Gastroesophageal sphincter (tissue), 4 donors: ENCODE results near the gene PIK3CD. TPM values are rescaled to one million over a fixed set of nuclear protein-coding genes. Genes with fewer than 3 reads are reported as not detected.
"Not testable (repeated sequence)": the region's sequence is repeated elsewhere in the genome, so short reads cannot be mapped to it uniquely, and the experiment has no call there.

ENCODE experiments used
- ATAC-seq: fragments of 150-250 bp; one replicate; pipeline ENCODE4 v1.9.1; 2016; ENCODE audit warnings: mild to moderate bottlenecking, moderate library complexity
- H3K27ac ChIP-seq, 4 donors: fragments of 200-600 bp; sonication (generic) in 3 of 4; 1 replicate in 3 of 4; 2 replicates in 1 of 4; pipeline ENCODE4 v1.5.1; 2016 to 2019
- H3K27me3 ChIP-seq: fragments of 200-600 bp; sonication (generic); one replicate; pipeline ENCODE4 v1.5.1; 2019
- H3K36me3 ChIP-seq, 2 donors: fragments of 200-600 bp; sonication (generic); one replicate each; pipeline ENCODE4 v1.5.1; 2019; ENCODE audit warnings: control low read depth in 1 of 2
- H3K4me1 ChIP-seq, 3 donors: fragments of 200-600 bp; sonication (generic); 1 replicate in 2 of 3; 2 replicates in 1 of 3; pipeline ENCODE4 v1.5.1; 2016 to 2019; ENCODE audit warnings: control low read depth in 2 of 3
- H3K4me3 ChIP-seq, 2 donors: fragments of 200-600 bp; sonication (generic); one replicate each; pipeline ENCODE4 v1.5.1; 2019; ENCODE audit warnings: mild to moderate bottlenecking in 1 of 2, moderate library complexity in 1 of 2
- H3K9me3 ChIP-seq, 3 donors: fragments of 200-600 bp; sonication (generic); one replicate each; pipeline ENCODE4 v1.5.1; 2017 to 2019; ENCODE audit warnings: control low read depth in 2 of 3
- EP300 ChIP-seq: sonication (generic); formaldehyde crosslinking; IDR thresholded peaks from one replicate; pipeline ENCODE4 v1.6.1; 2017; ENCODE audit warnings: antibody characterized with exemption, mild to moderate bottlenecking
- POLR2A ChIP-seq, 2 donors: fragments of 450-650 bp; IDR thresholded peaks; one replicate each; pipeline ENCODE4 v1.6.1; 2017; ENCODE audit warnings: antibody characterized with exemption in 2 of 2, mild to moderate bottlenecking in 2 of 2, moderate library complexity in 1 of 2
- POLR2AphosphoS5 ChIP-seq: sonication (generic); formaldehyde crosslinking; IDR thresholded peaks from one replicate; pipeline ENCODE4 v1.6.1; 2017; ENCODE audit warnings: antibody characterized with exemption
- WGBS, 2 donors: methylation state at CpG; one replicate each; pipeline ENCODE4 v1.1.5; 2018; ENCODE audit warnings: low coverage in 1 of 2; 5-methylcytosine and 5-hydroxymethylcytosine counted together
- total RNA-seq, 4 donors: library from RNA; depleted of rRNA; stranded (reverse); fragments of >200 nt; gene quantifications; one replicate each; pipeline ENCODE4 v1.1.0, GENCODE V29; 2016
- TF ChIP-seq, protein P1 (sequence below), 4 experiments: fragments of 200-600 bp in 2 of 4; fragments of 450-650 bp in 2 of 4; sonication (generic) in 1 of 4; IDR thresholded peaks; one replicate each; pipeline ENCODE4 v1.5.1; 2017 to 2019; ENCODE audit warnings: antibody characterized with exemption in 4 of 4, mild to moderate bottlenecking in 2 of 4, moderate library complexity in 2 of 4

PIK3CD gene
- total RNA-seq, 4 donors from 2014 or later = 8.2 to 18.2 (median 15.4) TPM

DNA sequence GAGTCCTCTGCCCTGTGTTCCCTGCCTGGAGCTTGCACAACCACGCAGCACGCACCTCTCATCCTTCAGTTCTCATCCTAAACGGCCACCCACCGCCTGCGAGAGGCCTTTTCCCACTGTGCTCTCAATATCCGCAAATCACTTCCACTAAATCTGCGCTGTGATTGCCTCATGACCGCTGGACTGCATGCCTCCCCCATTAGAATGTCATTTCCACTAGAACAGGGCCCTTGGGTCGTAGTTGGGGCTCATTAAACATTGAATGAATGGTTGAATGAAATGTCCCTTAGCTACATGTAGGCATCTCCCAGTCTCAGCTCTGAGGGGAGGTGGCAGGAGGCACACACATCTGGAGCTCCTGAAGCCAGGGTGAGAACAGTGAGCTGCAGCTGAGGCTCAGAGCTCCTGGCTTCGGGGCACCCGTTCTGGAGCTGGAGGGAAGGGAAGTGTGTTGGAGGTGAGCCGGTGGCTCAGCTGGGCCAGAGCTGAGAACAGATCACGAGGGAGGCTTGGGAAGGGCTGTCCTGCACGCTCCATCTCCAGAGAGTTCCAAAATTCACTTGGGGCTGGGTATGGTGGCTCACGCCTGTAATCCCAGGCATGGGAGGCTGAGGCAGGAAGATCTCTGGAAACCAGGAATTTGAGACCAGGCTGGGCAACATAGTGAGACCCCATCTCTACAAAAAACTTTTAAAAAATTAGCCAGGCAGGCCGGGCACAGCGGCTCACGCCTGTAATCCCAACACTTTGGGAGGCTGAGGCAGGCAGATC is 32.4 kb upstream of the PIK3CD start:
- H3K4me1 ChIP-seq = peaks cover 0 to 5% (median 0%) of the 10 kb centered on the region in 3 donors
- H3K27me3 ChIP-seq = peaks cover 50% of the 10 kb centered on the region
- TF ChIP-seq POLR2A (IDR thresholded peaks at IDR 0.05) (no peak), POLR2AphosphoS5 (no peak), EP300 (no peak)
- TF ChIP-seq, protein P1, sequence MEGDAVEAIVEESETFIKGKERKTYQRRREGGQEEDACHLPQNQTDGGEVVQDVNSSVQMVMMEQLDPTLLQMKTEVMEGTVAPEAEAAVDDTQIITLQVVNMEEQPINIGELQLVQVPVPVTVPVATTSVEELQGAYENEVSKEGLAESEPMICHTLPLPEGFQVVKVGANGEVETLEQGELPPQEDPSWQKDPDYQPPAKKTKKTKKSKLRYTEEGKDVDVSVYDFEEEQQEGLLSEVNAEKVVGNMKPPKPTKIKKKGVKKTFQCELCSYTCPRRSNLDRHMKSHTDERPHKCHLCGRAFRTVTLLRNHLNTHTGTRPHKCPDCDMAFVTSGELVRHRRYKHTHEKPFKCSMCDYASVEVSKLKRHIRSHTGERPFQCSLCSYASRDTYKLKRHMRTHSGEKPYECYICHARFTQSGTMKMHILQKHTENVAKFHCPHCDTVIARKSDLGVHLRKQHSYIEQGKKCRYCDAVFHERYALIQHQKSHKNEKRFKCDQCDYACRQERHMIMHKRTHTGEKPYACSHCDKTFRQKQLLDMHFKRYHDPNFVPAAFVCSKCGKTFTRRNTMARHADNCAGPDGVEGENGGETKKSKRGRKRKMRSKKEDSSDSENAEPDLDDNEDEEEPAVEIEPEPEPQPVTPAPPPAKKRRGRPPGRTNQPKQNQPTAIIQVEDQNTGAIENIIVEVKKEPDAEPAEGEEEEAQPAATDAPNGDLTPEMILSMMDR (IDR thresholded peaks at IDR 0.05) = no peak
- no peak for ATAC-seq
- H3K36me3 ChIP-seq = peaks cover 0 to under 1% of the 10 kb centered on the region in 2 donors
- no peak overlapping the region for H3K27ac ChIP-seq
- H3K9me3 ChIP-seq = no peaks in the 10 kb centered on the region
- H3K4me3 ChIP-seq = no peak overlapping the region
- 75 to 96% methylated on average over 9 to 10 of the region's 18 CpGs for WGBS, 2 donors

DNA sequence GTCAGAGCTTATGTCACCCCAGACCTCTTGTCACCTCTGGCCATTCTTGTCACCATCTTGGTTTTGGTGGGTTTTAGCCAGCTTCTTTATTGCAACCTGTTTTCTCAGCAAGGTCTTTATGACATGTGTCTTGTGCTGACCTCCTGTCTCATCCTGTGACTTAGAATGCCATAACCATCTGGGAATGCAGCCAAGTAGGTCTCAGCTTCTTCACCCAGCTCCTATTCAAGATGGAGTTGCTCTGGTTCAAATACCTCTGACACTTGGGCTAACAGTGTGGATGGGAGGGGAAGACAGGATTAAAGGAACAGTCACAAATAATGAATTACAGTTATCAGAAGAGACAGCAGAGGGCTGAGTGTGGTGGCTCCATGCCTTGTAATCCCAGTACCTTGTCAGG is 30.5 kb upstream of the PIK3CD start:
- Histone ChIP-seq H3K4me1 (no peaks in the 10 kb centered on the region), H3K36me3 (no peaks in the 10 kb centered on the region), H3K4me3 (no peak overlapping the region), H3K27ac (no peak overlapping the region), H3K27me3 (peaks cover 63% of the 10 kb centered on the region), H3K9me3 (no peaks in the 10 kb centered on the region)
- TF ChIP-seq, protein P1 (IDR thresholded peaks at IDR 0.05) = no peak
- TF ChIP-seq POLR2AphosphoS5 = no peak
- TF ChIP-seq POLR2A (IDR thresholded peaks at IDR 0.05) = no peak
- TF ChIP-seq EP300 = no peak
- ATAC-seq = no peak

DNA sequence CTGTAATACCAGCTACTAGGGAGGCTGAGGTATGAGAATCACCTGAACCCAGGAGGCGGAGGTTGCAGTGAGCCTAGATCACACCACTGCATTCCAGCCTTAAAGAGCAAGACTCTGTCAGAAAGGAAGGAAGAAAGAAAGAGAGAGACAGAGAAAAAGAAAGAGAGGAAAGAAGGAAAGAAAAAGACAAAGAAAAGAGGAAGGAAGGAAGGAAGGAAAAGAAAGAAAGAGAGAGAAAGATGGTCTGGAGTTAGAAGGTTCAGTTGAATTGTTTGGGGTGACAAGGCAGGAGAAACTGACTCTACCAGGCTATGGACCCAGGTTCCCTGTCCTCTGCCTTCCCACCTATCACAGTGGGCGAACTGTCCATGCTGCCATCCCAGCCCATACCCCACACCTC is 27.4 kb upstream of the PIK3CD start:
- TF ChIP-seq POLR2AphosphoS5 (no peak), EP300 (no peak), POLR2A (IDR thresholded peaks at IDR 0.05) (no peak)
- TF ChIP-seq, protein P1 (IDR thresholded peaks at IDR 0.05) = no peak

DNA sequence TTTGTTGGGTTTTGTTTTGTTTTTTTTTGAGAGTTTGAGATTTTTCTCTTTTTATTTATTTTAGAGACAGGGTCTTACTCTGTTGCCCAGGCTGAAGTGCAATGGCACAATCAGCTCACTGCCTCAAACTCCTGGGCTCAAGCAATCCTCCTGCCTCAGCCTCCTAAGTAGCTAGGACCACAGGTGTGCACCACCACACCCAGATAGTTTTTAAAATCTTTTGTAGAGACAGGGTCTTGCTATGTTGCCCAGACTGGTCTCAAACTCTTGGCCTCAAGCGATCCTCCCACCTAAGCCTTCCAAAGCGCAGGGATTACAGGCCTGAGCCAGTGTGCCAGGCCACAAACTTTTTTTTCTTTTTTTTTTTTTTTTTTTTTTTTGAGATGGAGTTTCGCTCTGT is 26.5 kb upstream of the PIK3CD start:
- not testable (repeated sequence) for H3K4me3 ChIP-seq, ATAC-seq, H3K27ac ChIP-seq, H3K36me3 ChIP-seq, H3K9me3 ChIP-seq
- WGBS, 2 donors = 80 to 100% methylated on average over 1 to 2 of the region's 3 CpGs
- Histone ChIP-seq H3K4me1 (peaks cover 0 to 12% (median 0%) of the 10 kb centered on the region in 3 donors), H3K27me3 (peaks cover 46% of the 10 kb centered on the region)

More for the DNA sequence above, 27.4 kb upstream of the PIK3CD start:
- Histone ChIP-seq H3K36me3 (no peaks in the 10 kb centered on the region), H3K4me3 (no peak overlapping the region), H3K27me3 (peaks cover 56% of the 10 kb centered on the region), H3K27ac (no peak overlapping the region), H3K4me1 (peaks cover 0 to 12% (median 0%) of the 10 kb centered on the region in 3 donors), H3K9me3 (no peaks in the 10 kb centered on the region)
- 100% methylated on average over 2 of the region's 2 CpGs for WGBS, 2 donors
- ATAC-seq = no peak

DNA sequence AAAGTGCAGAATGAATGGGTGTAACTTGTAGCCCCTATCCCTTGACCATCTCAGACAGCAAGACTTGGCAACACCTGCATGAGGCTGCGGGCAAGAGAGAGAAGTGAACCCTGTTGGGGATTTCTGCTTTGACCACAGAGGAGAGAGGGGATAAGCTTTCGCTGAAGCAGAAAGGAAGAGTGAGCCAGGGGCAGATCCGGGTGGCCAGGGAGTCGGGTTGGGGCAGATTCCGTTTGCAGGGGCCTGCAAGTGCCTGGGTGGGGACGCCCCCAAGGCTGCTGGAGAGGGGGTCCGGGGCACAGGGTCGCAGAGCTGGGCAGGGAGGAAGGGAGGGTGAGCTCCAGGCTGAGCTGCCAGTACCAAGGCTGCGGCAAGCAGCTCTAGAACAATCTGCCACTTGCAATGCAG is 25.3 kb upstream of the PIK3CD start:
- TF ChIP-seq, protein P1 (IDR thresholded peaks at IDR 0.05) = no peak
- TF ChIP-seq POLR2A (IDR thresholded peaks at IDR 0.05) (no peak), EP300 (no peak), POLR2AphosphoS5 (no peak)
- Histone ChIP-seq H3K36me3 (no peaks in the 10 kb centered on the region), H3K27me3 (peaks cover 34% of the 10 kb centered on the region), H3K27ac (no peak overlapping the region), H3K4me1 (peaks cover 0 to 12% (median 0%) of the 10 kb centered on the region in 3 donors), H3K9me3 (no peaks in the 10 kb centered on the region), H3K4me3 (no peak overlapping the region)
- ATAC-seq = no peak
- 52 to 67% methylated on average over 2 to 6 of the region's 9 CpGs for WGBS, 2 donors
